Endodermal cell (in vitro differentiated cells): Measurements from ENCODE around the gene IGF2R. TPM values are rescaled to one million over a fixed set of nuclear protein-coding genes. Genes with fewer than 3 reads are reported as not detected.
A peak's percentile ranks its signal among the peaks of the same experiment; 100 is the strongest.

Experiments used
- DNase-seq: peaks from one replicate; pipeline ENCODE4 v3.0.0-alpha.2; 2017
- H3K27ac ChIP-seq: 2 replicates; pipeline ENCODE4 v1.5.1; 2013; ENCODE audit warnings: mild to moderate bottlenecking, low read depth, low read length, moderate library complexity
- H3K27me3 ChIP-seq: 2 replicates; pipeline ENCODE4 v1.6.1; 2013; ENCODE audit warnings: mild to moderate bottlenecking, low read length, moderate library complexity; ENCODE audit not compliant: insufficient read depth, control insufficient read depth, poor library complexity, severe bottlenecking
- H3K36me3 ChIP-seq: 2 replicates; pipeline ENCODE4 v1.7.0; 2013; ENCODE audit warnings: mild to moderate bottlenecking, low read length, moderate library complexity; ENCODE audit not compliant: control insufficient read depth, insufficient read depth
- H3K4me1 ChIP-seq: one replicate; pipeline ENCODE4 v1.7.0; 2013; ENCODE audit warnings: low read length; ENCODE audit not compliant: control insufficient read depth, insufficient read depth
- H3K4me3 ChIP-seq: 2 replicates; pipeline ENCODE4 v1.5.1; 2013; ENCODE audit warnings: mild to moderate bottlenecking, low read length, moderate library complexity
- H3K9ac ChIP-seq: 2 replicates; pipeline ENCODE4 v1.6.1; 2013; ENCODE audit warnings: mild to moderate bottlenecking, low read length, moderate library complexity; ENCODE audit not compliant: poor library complexity, severe bottlenecking; ENCODE audit errors: extremely low read depth
- H3K9me3 ChIP-seq: 2 replicates; pipeline ENCODE4 v1.6.1; 2013; ENCODE audit warnings: mild to moderate bottlenecking, low read length, moderate library complexity; ENCODE audit not compliant: control insufficient read depth
- H3K27ac Mint-ChIP-seq: 2 replicates; pipeline ENCODE4 v1.8.0; 2020; ENCODE audit warnings: mixed read lengths
- H3K27me3 Mint-ChIP-seq: 2 replicates; pipeline ENCODE4 v1.8.0; 2021; ENCODE audit warnings: mild to moderate bottlenecking, mixed read lengths; ENCODE audit not compliant: insufficient read depth
- H3K36me3 Mint-ChIP-seq: 2 replicates; pipeline ENCODE4 v1.8.0; 2020; ENCODE audit warnings: low read depth, mixed read lengths
- H3K4me1 Mint-ChIP-seq: 2 replicates; pipeline ENCODE4 v1.8.0; 2020; ENCODE audit warnings: mixed read lengths
- H3K4me3 Mint-ChIP-seq: 2 replicates; pipeline ENCODE4 v1.8.0; 2020; ENCODE audit warnings: mild to moderate bottlenecking, moderate library complexity, mixed read lengths
- H3K9me3 Mint-ChIP-seq: 2 replicates; pipeline ENCODE4 v1.8.0; 2020; ENCODE audit warnings: mild to moderate bottlenecking, mixed read lengths
- WGBS, 2 experiments: methylation state at CpG; one replicate each; pipeline versions ENCODE4 v1.1.5 to v1.1.7; 2013; ENCODE audit warnings: missing lambda C conversion rate in 2 of 2, mixed read lengths in 1 of 2; ENCODE audit not compliant: insufficient coverage in 1 of 2, insufficient read length in 1 of 2; 5-methylcytosine and 5-hydroxymethylcytosine counted together
- total RNA-seq, 2 donors: library from RNA; stranded (reverse); fragmentation: NEBNext Ultra II Directional in 1 of 2; extraction: Animal tissue kit (Norgen Biotek cat#: 25700) in 1 of 2; gene quantifications; 2 replicates in 1 of 2; 3 replicates in 1 of 2; pipeline ENCODE4 v1.2.1, GENCODE V29; 2021
- TF ChIP-seq, protein P1 (sequence below): fragments of 200-600 bp; sonication (generic); conservative IDR thresholded peaks from 2 replicates; pipeline ENCODE4 v1.5.0; 2021; ENCODE audit warnings: antibody characterized with exemption, mild to moderate bottlenecking

The IGF2R gene
- total RNA-seq, 2 donors from 2014 or later: 103 to 130 TPM

DNA sequence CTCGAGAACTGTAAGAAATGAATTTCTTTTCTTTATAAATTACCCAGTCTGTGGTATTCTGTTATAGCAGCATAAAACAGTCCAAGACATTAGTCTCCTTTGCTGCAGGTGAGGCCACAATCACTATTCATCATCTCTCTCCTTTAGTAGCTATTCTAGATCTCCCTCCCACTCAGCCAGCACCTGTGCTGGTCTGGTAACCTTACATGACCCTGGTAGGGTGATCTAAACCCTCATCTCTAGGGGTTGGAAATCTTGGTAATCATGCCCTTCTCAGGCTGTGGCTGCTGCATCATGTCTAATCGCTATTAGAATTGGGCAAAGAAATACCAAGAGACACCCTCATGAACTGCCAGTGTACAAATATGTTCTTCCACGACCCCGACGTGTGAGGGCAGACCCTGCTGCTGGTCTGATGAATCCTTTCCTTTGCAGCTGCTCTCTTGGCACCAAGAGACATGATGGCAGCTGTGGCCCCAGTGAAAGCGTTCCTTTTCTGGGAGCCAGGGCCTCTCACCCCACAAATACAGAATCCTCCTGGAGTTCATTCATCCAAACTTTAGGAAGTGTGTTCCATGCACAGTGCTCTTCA, 23.0 kb upstream of the IGF2R start:
- TF ChIP-seq, protein P1, sequence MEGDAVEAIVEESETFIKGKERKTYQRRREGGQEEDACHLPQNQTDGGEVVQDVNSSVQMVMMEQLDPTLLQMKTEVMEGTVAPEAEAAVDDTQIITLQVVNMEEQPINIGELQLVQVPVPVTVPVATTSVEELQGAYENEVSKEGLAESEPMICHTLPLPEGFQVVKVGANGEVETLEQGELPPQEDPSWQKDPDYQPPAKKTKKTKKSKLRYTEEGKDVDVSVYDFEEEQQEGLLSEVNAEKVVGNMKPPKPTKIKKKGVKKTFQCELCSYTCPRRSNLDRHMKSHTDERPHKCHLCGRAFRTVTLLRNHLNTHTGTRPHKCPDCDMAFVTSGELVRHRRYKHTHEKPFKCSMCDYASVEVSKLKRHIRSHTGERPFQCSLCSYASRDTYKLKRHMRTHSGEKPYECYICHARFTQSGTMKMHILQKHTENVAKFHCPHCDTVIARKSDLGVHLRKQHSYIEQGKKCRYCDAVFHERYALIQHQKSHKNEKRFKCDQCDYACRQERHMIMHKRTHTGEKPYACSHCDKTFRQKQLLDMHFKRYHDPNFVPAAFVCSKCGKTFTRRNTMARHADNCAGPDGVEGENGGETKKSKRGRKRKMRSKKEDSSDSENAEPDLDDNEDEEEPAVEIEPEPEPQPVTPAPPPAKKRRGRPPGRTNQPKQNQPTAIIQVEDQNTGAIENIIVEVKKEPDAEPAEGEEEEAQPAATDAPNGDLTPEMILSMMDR: no peak
- Histone ChIP-seq H3K36me3 (no peaks in the 10 kb centered on the region), H3K4me3 (peak overlapping the region; percentile 61), H3K9me3 (peaks cover 31% of the 10 kb centered on the region), H3K4me1 (no peaks in the 10 kb centered on the region), H3K27me3 (no peaks in the 10 kb centered on the region), H3K9ac (no peak overlapping the region), H3K27ac (no peak overlapping the region)
- Mint-ChIP-seq H3K36me3 (peaks cover 2% of the 10 kb centered on the region), H3K27ac (no peak overlapping the region), H3K27me3 (peaks cover 8% of the 10 kb centered on the region), H3K4me3 (no peak overlapping the region), H3K9me3 (peaks cover 21% of the 10 kb centered on the region), H3K4me1 (no peaks in the 10 kb centered on the region)
- 89 to 94% methylated on average over 4 to 6 of the region's 6 CpGs for WGBS, 2 experiments
- DNase-seq: no peak

DNA sequence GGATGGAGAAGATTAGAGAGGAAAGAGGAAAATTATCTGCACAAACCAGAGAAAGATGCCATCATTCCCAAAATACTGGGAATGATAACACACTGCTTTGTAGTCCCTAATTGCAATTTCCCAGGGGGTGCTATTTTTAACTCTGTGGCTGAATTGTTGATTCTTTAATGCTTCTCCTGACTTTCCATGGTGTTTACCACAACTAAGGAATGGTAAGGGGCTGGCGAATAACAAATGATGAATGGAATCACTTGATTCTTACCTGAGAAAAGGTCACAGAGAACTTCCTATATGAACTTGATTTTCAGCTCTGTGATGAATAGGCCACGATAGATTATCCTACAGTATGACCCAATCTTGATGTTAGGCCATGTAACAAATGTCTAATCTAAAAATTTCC, 22.0 kb upstream of the IGF2R start:
- Mint-ChIP-seq H3K27ac (no peak overlapping the region), H3K9me3 (peaks cover 21% of the 10 kb centered on the region), H3K27me3 (peaks cover 11% of the 10 kb centered on the region), H3K4me3 (no peak overlapping the region), H3K36me3 (peaks cover 2% of the 10 kb centered on the region), H3K4me1 (peaks cover 3% of the 10 kb centered on the region)
- Histone ChIP-seq H3K27me3 (no peaks in the 10 kb centered on the region), H3K4me1 (no peaks in the 10 kb centered on the region), H3K9ac (no peak overlapping the region), H3K36me3 (no peaks in the 10 kb centered on the region), H3K9me3 (peaks cover 31% of the 10 kb centered on the region), H3K4me3 (no peak overlapping the region), H3K27ac (no peak overlapping the region)
- TF ChIP-seq, protein P1: no peak
- WGBS, 2 experiments: 90 to 94% methylated on average over 2 of the region's 2 CpGs
- no peak for DNase-seq

- Mint-ChIP-seq H3K4me1 (peaks cover 8% of the 10 kb centered on the region), H3K4me3 (no peak overlapping the region), H3K27me3 (peaks cover 6% of the 10 kb centered on the region), H3K36me3 (peaks cover 2% of the 10 kb centered on the region), H3K9me3 (peaks cover 21% of the 10 kb centered on the region), H3K27ac (no peak overlapping the region)
- Histone ChIP-seq H3K9me3 (peaks cover 31% of the 10 kb centered on the region), H3K27me3 (no peaks in the 10 kb centered on the region), H3K36me3 (no peaks in the 10 kb centered on the region), H3K9ac (no peak overlapping the region), H3K27ac (no peak overlapping the region), H3K4me1 (no peaks in the 10 kb centered on the region), H3K4me3 (no peak overlapping the region)
- TF ChIP-seq, protein P1: no peak
- 92 to 100% methylated on average over 2 to 4 of the region's 4 CpGs for WGBS, 2 experiments
- no peak for DNase-seq
These were observed 20.7 kb upstream of the IGF2R start for GRCh38 chr6:159948199-159948598.
